ENCODE data around the gene SLC25A12. TPM values are rescaled to one million over a fixed set of nuclear protein-coding genes. Genes with fewer than 3 reads are reported as not detected.

The SLC25A12 gene
- total and polyA plus RNA-seq, 2 of the 13 experiments (the other 11 are each of a cell fraction or from before 2014, with no cell fraction given), result 8.1 to 15.9 TPM

GRCh38 chr2:171807831-171808393 lies 86.1 kb downstream of the SLC25A12 start (continued):
- TF ChIP-seq ZNF10 (CRISPR knock-in tag; IDR thresholded peaks at IDR 0.05; ENCODE audit: borderline replicate concordance, low read depth), result no peak
- TF ChIP-seq, protein P1, sequence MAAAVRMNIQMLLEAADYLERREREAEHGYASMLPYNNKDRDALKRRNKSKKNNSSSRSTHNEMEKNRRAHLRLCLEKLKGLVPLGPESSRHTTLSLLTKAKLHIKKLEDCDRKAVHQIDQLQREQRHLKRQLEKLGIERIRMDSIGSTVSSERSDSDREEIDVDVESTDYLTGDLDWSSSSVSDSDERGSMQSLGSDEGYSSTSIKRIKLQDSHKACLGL (CRISPR knock-in tag; IDR thresholded peaks at IDR 0.05), result no peak
- no peak for TF ChIP-seq ZFAT (CRISPR knock-in tag; conservative IDR thresholded peaks at IDR 0.05)
- no peak for TF ChIP-seq ZNF703 (CRISPR knock-in tag; IDR thresholded peaks at IDR 0.05; ENCODE audit: borderline replicate concordance)
- no peak for TF ChIP-seq HIVEP1 (CRISPR knock-in tag; IDR thresholded peaks at IDR 0.05)
- TF ChIP-seq, protein P2, sequence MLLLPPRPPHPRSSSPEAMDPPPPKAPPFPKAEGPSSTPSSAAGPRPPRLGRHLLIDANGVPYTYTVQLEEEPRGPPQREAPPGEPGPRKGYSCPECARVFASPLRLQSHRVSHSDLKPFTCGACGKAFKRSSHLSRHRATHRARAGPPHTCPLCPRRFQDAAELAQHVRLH (CRISPR knock-in tag; IDR thresholded peaks at IDR 0.05; ENCODE audit: borderline replicate concordance, low read depth), result no peak
- no peak for TF ChIP-seq BATF2 (CRISPR knock-in tag; IDR thresholded peaks at IDR 0.05)
- no peak; the same call in 1 of the 2 replicates for TF ChIP-seq ATF7 (IDR thresholded peaks at IDR 0.05)
- TF ChIP-seq ATF7 (CRISPR knock-in tag; IDR thresholded peaks at IDR 0.05), result no peak
- TF ChIP-seq ATRX (CRISPR knock-in tag; IDR thresholded peaks at IDR 0.05; ENCODE audit: borderline replicate concordance), result no peak
- TF ChIP-seq EHMT2 (IDR thresholded peaks at IDR 0.05; ENCODE audit: borderline replicate concordance, low read depth, low read length), result no peak
- TF ChIP-seq ELF3 (CRISPR knock-in tag; IDR thresholded peaks at IDR 0.05), result peak; percentile 34; the same call in 1 of the 2 replicates
- TF ChIP-seq, protein P3, sequence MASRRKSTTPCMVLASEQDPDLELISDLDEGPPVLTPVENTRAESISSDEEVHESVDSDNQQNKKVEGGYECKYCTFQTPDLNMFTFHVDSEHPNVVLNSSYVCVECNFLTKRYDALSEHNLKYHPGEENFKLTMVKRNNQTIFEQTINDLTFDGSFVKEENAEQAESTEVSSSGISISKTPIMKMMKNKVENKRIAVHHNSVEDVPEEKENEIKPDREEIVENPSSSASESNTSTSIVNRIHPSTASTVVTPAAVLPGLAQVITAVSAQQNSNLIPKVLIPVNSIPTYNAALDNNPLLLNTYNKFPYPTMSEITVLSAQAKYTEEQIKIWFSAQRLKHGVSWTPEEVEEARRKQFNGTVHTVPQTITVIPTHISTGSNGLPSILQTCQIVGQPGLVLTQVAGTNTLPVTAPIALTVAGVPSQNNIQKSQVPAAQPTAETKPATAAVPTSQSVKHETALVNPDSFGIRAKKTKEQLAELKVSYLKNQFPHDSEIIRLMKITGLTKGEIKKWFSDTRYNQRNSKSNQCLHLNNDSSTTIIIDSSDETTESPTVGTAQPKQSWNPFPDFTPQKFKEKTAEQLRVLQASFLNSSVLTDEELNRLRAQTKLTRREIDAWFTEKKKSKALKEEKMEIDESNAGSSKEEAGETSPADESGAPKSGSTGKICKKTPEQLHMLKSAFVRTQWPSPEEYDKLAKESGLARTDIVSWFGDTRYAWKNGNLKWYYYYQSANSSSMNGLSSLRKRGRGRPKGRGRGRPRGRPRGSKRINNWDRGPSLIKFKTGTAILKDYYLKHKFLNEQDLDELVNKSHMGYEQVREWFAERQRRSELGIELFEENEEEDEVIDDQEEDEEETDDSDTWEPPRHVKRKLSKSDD (CRISPR knock-in tag; IDR thresholded peaks at IDR 0.05; ENCODE audit: low read depth), result no peak
- peak in 1 of 2 experiments; percentile 68; a peak in 2 of 4 replicates for TF ChIP-seq EP300 (IDR thresholded peaks at IDR 0.05; ENCODE audit: low read depth in 2 of 2, low read length in 2 of 2)
- TF ChIP-seq EP300 (CRISPR knock-in tag; IDR thresholded peaks at IDR 0.05; ENCODE audit: borderline replicate concordance), result peak; percentile 42; the same call in 1 of the 2 replicates
- no peak for TF ChIP-seq NFKB2 (CRISPR knock-in tag; IDR thresholded peaks at IDR 0.05; ENCODE audit: borderline replicate concordance)
- no peak for TF ChIP-seq REXO4 (CRISPR knock-in tag; IDR thresholded peaks at IDR 0.05; ENCODE audit: borderline replicate concordance)
- TF ChIP-seq ELF1 (CRISPR knock-in tag; IDR thresholded peaks at IDR 0.05), result no peak
- no peak for TF ChIP-seq ZNF101 (CRISPR knock-in tag; IDR thresholded peaks at IDR 0.05; ENCODE audit: borderline replicate concordance, low read depth)
- no peak for TF ChIP-seq RCOR2 (CRISPR knock-in tag; IDR thresholded peaks at IDR 0.05)
- TF ChIP-seq, protein P4, sequence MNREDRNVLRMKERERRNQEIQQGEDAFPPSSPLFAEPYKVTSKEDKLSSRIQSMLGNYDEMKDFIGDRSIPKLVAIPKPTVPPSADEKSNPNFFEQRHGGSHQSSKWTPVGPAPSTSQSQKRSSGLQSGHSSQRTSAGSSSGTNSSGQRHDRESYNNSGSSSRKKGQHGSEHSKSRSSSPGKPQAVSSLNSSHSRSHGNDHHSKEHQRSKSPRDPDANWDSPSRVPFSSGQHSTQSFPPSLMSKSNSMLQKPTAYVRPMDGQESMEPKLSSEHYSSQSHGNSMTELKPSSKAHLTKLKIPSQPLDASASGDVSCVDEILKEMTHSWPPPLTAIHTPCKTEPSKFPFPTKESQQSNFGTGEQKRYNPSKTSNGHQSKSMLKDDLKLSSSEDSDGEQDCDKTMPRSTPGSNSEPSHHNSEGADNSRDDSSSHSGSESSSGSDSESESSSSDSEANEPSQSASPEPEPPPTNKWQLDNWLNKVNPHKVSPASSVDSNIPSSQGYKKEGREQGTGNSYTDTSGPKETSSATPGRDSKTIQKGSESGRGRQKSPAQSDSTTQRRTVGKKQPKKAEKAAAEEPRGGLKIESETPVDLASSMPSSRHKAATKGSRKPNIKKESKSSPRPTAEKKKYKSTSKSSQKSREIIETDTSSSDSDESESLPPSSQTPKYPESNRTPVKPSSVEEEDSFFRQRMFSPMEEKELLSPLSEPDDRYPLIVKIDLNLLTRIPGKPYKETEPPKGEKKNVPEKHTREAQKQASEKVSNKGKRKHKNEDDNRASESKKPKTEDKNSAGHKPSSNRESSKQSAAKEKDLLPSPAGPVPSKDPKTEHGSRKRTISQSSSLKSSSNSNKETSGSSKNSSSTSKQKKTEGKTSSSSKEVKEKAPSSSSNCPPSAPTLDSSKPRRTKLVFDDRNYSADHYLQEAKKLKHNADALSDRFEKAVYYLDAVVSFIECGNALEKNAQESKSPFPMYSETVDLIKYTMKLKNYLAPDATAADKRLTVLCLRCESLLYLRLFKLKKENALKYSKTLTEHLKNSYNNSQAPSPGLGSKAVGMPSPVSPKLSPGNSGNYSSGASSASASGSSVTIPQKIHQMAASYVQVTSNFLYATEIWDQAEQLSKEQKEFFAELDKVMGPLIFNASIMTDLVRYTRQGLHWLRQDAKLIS (CRISPR knock-in tag; IDR thresholded peaks at IDR 0.05), result no peak
